ENCODE measurements around the gene TEKTIP1. TPM values are rescaled to one million over a fixed set of nuclear protein-coding genes. Genes with fewer than 3 reads are reported as not detected.

The TEKTIP1 gene
- total RNA-seq, 4 donors from 2014 or later = 0.78 TPM; not detected in 3

GRCh38 chr19:3500429-3501101 is 38.4 kb upstream of the TEKTIP1 start, which contains the start of gene DOHH:
TSS of gene DOHH (minus strand) at chr19:3500674. CDS start at chr19:3496814, 3,860 bp downstream.
- H3K4me3 ChIP-seq (ENCODE audit: low read depth, poor library complexity, severe bottlenecking) = peak within 1 kb of the TSS; percentile 78
- TF ChIP-seq POLR2A (IDR thresholded peaks at IDR 0.05) (no peak), CTCF (IDR thresholded peaks at IDR 0.05) (no peak)
- WGBS, 2 donors = 0% methylated on average over 21 to 49 of the region's 52 CpGs
- DNase-seq (ENCODE audit: low spot score in 2 of 2) = peak; percentile 93 to 98
- intact Hi-C loops (cut with DNase I; ENCODE audit: low total_unique reads) = no loop called here

- TF ChIP-seq POLR2A (IDR thresholded peaks at IDR 0.05) = no peak
- TF ChIP-seq CTCF (IDR thresholded peaks at IDR 0.05) = no peak
- WGBS, 2 donors = 77 to 85% methylated on average over 3 of the region's 3 CpGs
Observed at GRCh38 chr19:3501780-3502179, 37.2 kb upstream of the TEKTIP1 start.

GRCh38 chr19:3503036-3503572 is 35.9 kb upstream of the TEKTIP1 start:
- TF ChIP-seq POLR2A (IDR thresholded peaks at IDR 0.05) (no peak), CTCF (IDR thresholded peaks at IDR 0.05) (no peak)
- intact Hi-C loops (cut with DNase I; ENCODE audit: low total_unique reads) = no loop called here
- no peak overlapping the region for H3K4me3 ChIP-seq (ENCODE audit: low read depth, poor library complexity, severe bottlenecking)
- no peak for DNase-seq (ENCODE audit: low spot score in 2 of 2)
- WGBS, 2 donors = 85 to 93% methylated on average over 9 to 13 of the region's 13 CpGs

More at GRCh38 chr19:3501780-3502179, 37.2 kb upstream of the TEKTIP1 start:
- intact Hi-C loops (cut with DNase I; ENCODE audit: low total_unique reads) = no loop called here
- no peak for DNase-seq (ENCODE audit: low spot score in 2 of 2)
- H3K4me3 ChIP-seq (ENCODE audit: low read depth, poor library complexity, severe bottlenecking) = no peak overlapping the region

DNA sequence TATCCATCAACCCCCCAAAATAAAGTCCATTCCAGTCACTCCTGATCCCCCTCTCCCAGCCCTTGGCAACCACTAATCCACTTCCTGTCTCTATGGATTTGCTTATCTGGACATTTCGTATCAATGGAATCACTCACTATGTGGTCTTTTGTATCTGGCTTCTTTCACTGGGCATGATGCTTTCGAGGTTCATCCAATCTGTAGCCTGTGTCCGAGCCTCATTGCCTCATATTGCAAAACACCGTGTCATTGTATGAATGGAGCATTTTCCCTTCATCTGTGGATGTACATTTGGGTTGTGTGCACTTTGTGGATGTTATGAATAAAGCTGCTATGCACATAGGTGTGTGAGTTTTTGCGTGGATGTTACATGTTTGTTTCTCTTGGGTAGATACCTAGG is 34.2 kb upstream of the TEKTIP1 start:
- WGBS, 2 donors = 86 to 91% methylated on average over 5 of the region's 5 CpGs
- H3K4me3 ChIP-seq (ENCODE audit: low read depth, poor library complexity, severe bottlenecking) = no peak overlapping the region
- TF ChIP-seq POLR2A (IDR thresholded peaks at IDR 0.05) (no peak), CTCF (IDR thresholded peaks at IDR 0.05) (no peak)
- intact Hi-C loops (cut with DNase I; ENCODE audit: low total_unique reads) = no loop called here
- no peak for DNase-seq (ENCODE audit: low spot score in 2 of 2)

- DNase-seq (ENCODE audit: low spot score in 2 of 2) = peak; percentile 98 to 100
- peak within 1 kb of the TSS; percentile 75 for H3K4me3 ChIP-seq (ENCODE audit: low read depth, poor library complexity, severe bottlenecking)
- TF ChIP-seq CTCF (IDR thresholded peaks at IDR 0.05) (no peak), POLR2A (IDR thresholded peaks at IDR 0.05) (peak in 1 of 2 donors; percentile 53)
- intact Hi-C loops (cut with DNase I; ENCODE audit: low total_unique reads) = no loop called here
- 1 to 3% methylated on average over 22 to 54 of the region's 79 CpGs for WGBS, 2 donors
Observed at GRCh38 chr19:3505598-3506383, 33.2 kb upstream of the TEKTIP1 start, which contains the start of gene FZR1. TSS of gene FZR1 (plus strand) at chr19:3506311. CDS start at chr19:3522990, 16,679 bp downstream.
